Activated naive CD4-positive, alpha-beta T cell treated with anti-CD3 and anti-CD28 coated beads, Interleukin-2, amount 10 ng/mL, durations not matched to agents 7 days and 5 days (primary cell): ENCODE measurements around the gene KCND2.

ENCODE experiments used
- CTCF ChIA-PET: fragments of 350-600 bp; sonication (Branson Sonifier 250); formaldehyde crosslinking; loops from one replicate; lab custom pipeline; 2021; ENCODE audit warnings: antibody characterized with exemption; lab: Charles Lee
- DNase-seq: peaks from one replicate; pipeline ENCODE4 v3.0.0-alpha.2; 2020
- H3K27ac Mint-ChIP-seq: one replicate; pipeline ENCODE4 v1.8.0; 2021; ENCODE audit warnings: mild to moderate bottlenecking, moderate library complexity, mixed read lengths
- H3K27me3 Mint-ChIP-seq: one replicate; pipeline ENCODE4 v1.8.0; 2021; ENCODE audit warnings: mild to moderate bottlenecking, mixed read lengths
- H3K36me3 Mint-ChIP-seq: one replicate; pipeline ENCODE4 v1.8.0; 2021; ENCODE audit warnings: mixed read lengths
- H3K4me1 Mint-ChIP-seq: one replicate; pipeline ENCODE4 v1.8.0; 2021; ENCODE audit warnings: mixed read lengths
- H3K4me3 Mint-ChIP-seq: one replicate; pipeline ENCODE4 v1.8.0; 2021; ENCODE audit warnings: mild to moderate bottlenecking, moderate library complexity, mixed read lengths
- H3K9me3 Mint-ChIP-seq: one replicate; pipeline ENCODE4 v1.8.0; 2021; ENCODE audit warnings: mixed read lengths

KCND2 gene

GRCh38 chr7:120783721-120784120 lies 510.7 kb downstream of the KCND2 start:
- CTCF ChIA-PET: interaction anchor here (1.4 kb wide), 1 partner anchor 9 kb away, joined by 5 read pairs; no protein-coding TSS in a partner anchor

GRCh38 chr7:120785095-120785494 lies 512.1 kb downstream of the KCND2 start:
- Mint-ChIP-seq H3K36me3 (no peaks in the 10 kb centered on the region), H3K27me3 (no peaks in the 10 kb centered on the region), H3K4me3 (no peak overlapping the region), H3K9me3 (no peaks in the 10 kb centered on the region), H3K27ac (no peak overlapping the region), H3K4me1 (no peaks in the 10 kb centered on the region)
- CTCF ChIA-PET: interaction anchor here (1.1 kb wide), 1 partner anchor 21 kb away, joined by 3 read pairs; no protein-coding TSS in a partner anchor
- no peak for DNase-seq

More at GRCh38 chr7:120783721-120784120, 510.7 kb downstream of the KCND2 start:
- no peak overlapping the region for H3K4me3 Mint-ChIP-seq
- no peak overlapping the region for H3K27ac Mint-ChIP-seq
- H3K36me3 Mint-ChIP-seq: no peaks in the 10 kb centered on the region
- no peaks in the 10 kb centered on the region for H3K9me3 Mint-ChIP-seq
- no peaks in the 10 kb centered on the region for H3K4me1 Mint-ChIP-seq
- no peak for DNase-seq
- H3K27me3 Mint-ChIP-seq: no peaks in the 10 kb centered on the region

- Mint-ChIP-seq H3K36me3 (no peaks in the 10 kb centered on the region), H3K27ac (no peak overlapping the region), H3K4me1 (no peaks in the 10 kb centered on the region), H3K4me3 (no peak overlapping the region), H3K27me3 (peaks cover 5% of the 10 kb centered on the region), H3K9me3 (no peaks in the 10 kb centered on the region)
- CTCF ChIA-PET: interaction anchor here (0.6 to 2.7 kb wide), 18 partner anchors 9 to 1202 kb away, joined by 3 to 13 read pairs (median 4); no protein-coding TSS in a partner anchor
- peak; percentile 67 for DNase-seq
Measured at GRCh38 chr7:120792091-120792860, 519.3 kb downstream of the KCND2 start.

DNA sequence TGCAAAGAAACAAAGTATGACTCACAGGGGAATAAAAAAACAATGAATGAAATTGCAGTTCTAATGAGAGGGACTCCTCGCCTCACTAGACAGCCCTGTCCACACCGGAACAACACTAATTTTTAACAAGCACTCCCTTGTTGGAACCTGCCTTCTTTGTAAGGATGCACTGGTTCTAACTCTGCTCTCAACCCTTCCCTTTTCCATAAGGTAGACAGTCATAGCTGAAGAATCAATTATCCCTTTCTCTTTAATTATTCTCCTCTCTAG lies 519.8 kb downstream of the KCND2 start:
- no peak overlapping the region for H3K27ac Mint-ChIP-seq
- H3K4me1 Mint-ChIP-seq: no peaks in the 10 kb centered on the region
- no peaks in the 10 kb centered on the region for H3K36me3 Mint-ChIP-seq
- peaks cover 5% of the 10 kb centered on the region for H3K27me3 Mint-ChIP-seq
- no peaks in the 10 kb centered on the region for H3K9me3 Mint-ChIP-seq
- no peak for DNase-seq
- CTCF ChIA-PET: interaction anchor here (0.8 to 2.7 kb wide), 12 partner anchors 9 to 1201 kb away, joined by 3 to 13 read pairs (median 5); no protein-coding TSS in a partner anchor
- no peak overlapping the region for H3K4me3 Mint-ChIP-seq

GRCh38 chr7:120793213-120793936 lies 520.4 kb downstream of the KCND2 start:
- H3K4me3 Mint-ChIP-seq: no peak overlapping the region
- CTCF ChIA-PET: interaction anchor here (1.3 to 2.7 kb wide), 8 partner anchors 9 to 1201 kb away, joined by 5 to 13 read pairs (median 11); no protein-coding TSS in a partner anchor
- no peaks in the 10 kb centered on the region for H3K4me1 Mint-ChIP-seq
- no peak for DNase-seq
- H3K9me3 Mint-ChIP-seq: no peaks in the 10 kb centered on the region
- H3K36me3 Mint-ChIP-seq: no peaks in the 10 kb centered on the region
- H3K27ac Mint-ChIP-seq: no peak overlapping the region
- H3K27me3 Mint-ChIP-seq: peaks cover 5% of the 10 kb centered on the region

DNA sequence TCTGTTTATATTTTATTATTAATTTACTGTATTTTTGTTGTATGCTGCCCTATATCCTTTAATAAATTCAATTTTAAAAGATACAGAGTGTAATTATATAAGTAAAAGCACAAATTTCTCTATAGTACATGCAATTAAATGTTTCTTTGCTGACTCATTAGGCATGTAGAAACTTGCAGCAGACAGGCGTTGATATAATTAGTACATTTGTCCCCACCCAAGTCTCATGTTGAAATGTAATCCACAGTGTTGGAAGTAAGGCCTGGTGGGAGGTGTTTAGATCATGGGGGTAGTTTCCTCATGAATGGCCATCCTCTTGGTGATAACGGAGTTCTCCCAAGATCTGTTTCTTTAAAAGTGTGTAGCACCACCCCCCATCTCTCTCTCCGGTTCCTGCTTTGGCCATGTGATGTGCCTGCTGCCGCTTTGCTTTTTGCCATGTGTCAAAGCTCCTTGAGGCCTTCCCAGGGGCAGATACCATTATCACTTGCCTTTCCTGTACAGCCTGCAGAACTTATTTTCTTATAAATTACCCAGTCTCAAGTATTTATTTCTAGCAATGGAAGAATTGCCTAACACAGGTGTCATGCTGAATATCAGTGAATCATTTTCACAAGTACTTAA lies 521.2 kb downstream of the KCND2 start:
- Mint-ChIP-seq H3K4me1 (no peaks in the 10 kb centered on the region), H3K27ac (no peak overlapping the region), H3K4me3 (no peak overlapping the region), H3K9me3 (no peaks in the 10 kb centered on the region), H3K27me3 (peaks cover 5% of the 10 kb centered on the region), H3K36me3 (no peaks in the 10 kb centered on the region)
- CTCF ChIA-PET: interaction anchor here (2.5 kb wide), 1 partner anchor 314 kb away, joined by 13 read pairs; no protein-coding TSS in a partner anchor
- no peak for DNase-seq

DNA sequence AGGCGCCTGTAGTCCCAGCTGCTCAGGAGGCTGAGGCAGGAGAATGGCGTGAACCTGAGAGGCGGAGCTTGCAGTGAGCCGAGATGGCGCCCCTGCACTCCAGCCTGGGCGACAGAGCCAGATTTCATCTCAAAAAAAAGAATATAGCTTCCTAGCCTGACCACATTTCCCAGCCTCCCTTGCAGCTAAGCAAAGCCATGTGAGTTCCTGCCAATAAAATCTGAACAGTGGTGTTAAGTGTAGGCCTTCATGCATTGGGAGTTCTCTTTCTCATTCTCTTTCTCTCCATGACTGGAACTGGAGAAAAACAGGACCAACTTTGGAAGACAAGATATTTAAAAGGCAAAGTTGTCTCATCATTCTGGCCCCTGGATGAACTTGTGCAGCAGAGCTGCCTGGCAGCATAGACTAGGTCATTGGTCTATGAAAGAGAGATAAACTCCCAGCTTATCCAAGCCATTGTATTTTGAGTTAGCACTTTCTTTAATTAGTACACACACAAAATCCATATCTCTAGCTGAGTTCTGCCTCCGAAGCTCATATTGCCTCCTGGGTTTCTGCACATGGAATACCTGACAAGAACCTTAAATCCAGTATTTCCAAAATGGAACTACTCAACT lies 524.2 kb downstream of the KCND2 start:
- Mint-ChIP-seq H3K4me1 (no peaks in the 10 kb centered on the region), H3K36me3 (no peaks in the 10 kb centered on the region), H3K27me3 (peaks cover 2% of the 10 kb centered on the region), H3K9me3 (no peaks in the 10 kb centered on the region), H3K27ac (no peak overlapping the region), H3K4me3 (no peak overlapping the region)
- CTCF ChIA-PET: interaction anchor here (1.4 to 1.7 kb wide), 2 partner anchors 9 to 11 kb away, joined by 3 to 5 read pairs; no protein-coding TSS in a partner anchor
- no peak for DNase-seq

- Mint-ChIP-seq H3K4me3 (no peak overlapping the region), H3K27ac (no peak overlapping the region), H3K9me3 (no peaks in the 10 kb centered on the region), H3K27me3 (no peaks in the 10 kb centered on the region), H3K36me3 (no peaks in the 10 kb centered on the region), H3K4me1 (no peaks in the 10 kb centered on the region)
- CTCF ChIA-PET: no interaction called here
- DNase-seq: no peak
Measured at GRCh38 chr7:120799147-120799546, 526.2 kb downstream of the KCND2 start.
